Measurements from ENCODE around the gene TMC8. TPM values are rescaled to one million over a fixed set of nuclear protein-coding genes. Genes with fewer than 3 reads are reported as not detected.

Gene TMC8
- total and polyA plus RNA-seq, 2 of the 8 experiments (the other 6 are each of a cell fraction or from before 2014, with no cell fraction given), result 1.00 to 2.8 TPM

- TF ChIP-seq CHD7 (IDR thresholded peaks at IDR 0.05; ENCODE audit: insufficient replicate concordance, low read length) (no peak), SAP30 (IDR thresholded peaks at IDR 0.05; ENCODE audit: insufficient read depth, insufficient replicate concordance, low read length) (no peak), NRF1 (IDR thresholded peaks at IDR 0.05; ENCODE audit: low read depth, low read length) (no peak), CTBP2 (IDR thresholded peaks at IDR 0.05; ENCODE audit: borderline replicate concordance, insufficient read depth, insufficient read length, low read length) (no peak), TCF12 (IDR thresholded peaks at IDR 0.05; ENCODE audit: low read depth, low read length) (no peak), FOSL1 (IDR thresholded peaks at IDR 0.05; ENCODE audit: insufficient read depth, low read depth, low read length) (no peak), TEAD4 (IDR thresholded peaks at IDR 0.05; ENCODE audit: low read depth, low read length) (no peak), SUZ12 (IDR thresholded peaks at IDR 0.05; ENCODE audit: low read length) (no peak), SP1 (IDR thresholded peaks at IDR 0.05; ENCODE audit: low read depth, low read length) (no peak), CREB1 (IDR thresholded peaks at IDR 0.05) (no peak), TAF7 (optimal IDR thresholded peaks at IDR 0.05; ENCODE audit: borderline replicate concordance, low read depth, low read length) (no peak), CHD2 (IDR thresholded peaks at IDR 0.05; ENCODE audit: low read length) (no peak), ASH2L (IDR thresholded peaks at IDR 0.05; ENCODE audit: low read length) (no peak)
Observed at GRCh38 chr17:78180083-78180482, 49.5 kb downstream of the TMC8 start (continued).

All from H1 (cell line).